ENCODE results near the gene TIMP3.

TIMP3 gene

DNA sequence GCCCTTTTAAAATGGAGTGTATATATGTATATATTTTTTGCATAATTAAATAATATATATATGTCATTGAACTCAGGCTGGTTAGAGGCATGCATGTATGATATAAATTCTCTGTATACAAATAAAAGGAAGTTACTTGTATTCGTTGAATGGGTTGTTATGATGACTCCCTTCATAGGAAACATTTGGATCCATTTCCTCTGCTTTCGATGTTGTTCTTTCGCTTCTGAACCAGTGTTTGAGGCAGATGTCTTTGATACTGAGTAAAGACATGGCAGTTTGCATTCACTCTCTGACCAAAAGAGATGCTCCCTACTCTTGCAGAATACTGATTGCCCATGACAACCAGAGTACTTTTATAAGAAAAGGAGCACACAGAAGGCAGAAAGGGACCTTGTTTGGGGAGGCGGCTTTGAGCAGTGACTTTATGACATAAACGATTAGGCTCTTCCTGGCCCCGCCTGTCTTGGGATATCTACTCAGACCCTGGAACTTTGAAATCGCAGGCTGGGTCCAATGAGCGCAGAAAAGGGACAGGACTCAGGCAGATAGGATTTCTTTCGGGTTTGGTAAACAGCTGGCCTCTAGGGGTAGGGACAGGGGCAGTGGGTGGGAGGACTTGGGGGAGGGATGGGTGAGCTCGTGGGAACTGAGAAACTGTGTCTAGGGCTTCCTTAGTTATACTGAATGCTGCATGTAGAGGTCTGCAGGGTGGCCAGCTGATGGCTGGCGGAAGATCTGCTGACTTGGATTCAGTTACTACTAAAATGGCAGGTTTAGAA lies 23.2 kb downstream of the TIMP3 start:
- Histone ChIP-seq H3K4me1 (ENCODE audit: control insufficient read depth in 5 of 5, insufficient read depth in 5 of 5, low read length in 5 of 5) (peaks cover 25 to 87% (median 79%) of the 10 kb centered on the region in 5 donors), H3K9ac (ENCODE audit: low read length in 5 of 5) (no peak overlapping the region), H3K27me3 (ENCODE audit: control insufficient read depth in 5 of 5, insufficient read depth in 4 of 5, low read length in 5 of 5) (no peaks in the 10 kb centered on the region), H3K27ac (ENCODE audit: low read depth, low read length) (no peak overlapping the region), H3K9me3 (ENCODE audit: control insufficient read depth in 5 of 5, low read length in 5 of 5) (no peaks in the 10 kb centered on the region), H3K36me3 (ENCODE audit: control insufficient read depth in 5 of 5, insufficient read depth in 5 of 5, low read length in 5 of 5) (peaks cover 6 to 62% (median 38%) of the 10 kb centered on the region in 5 donors), H3K4me3 (ENCODE audit: low read depth in 1 of 5, low read length in 5 of 5) (no peak overlapping the region)

GRCh38 chr22:32826537-32826936 lies 25.0 kb downstream of the TIMP3 start:
- peaks cover 24 to 88% (median 81%) of the 10 kb centered on the region in 5 donors for H3K4me1 ChIP-seq (ENCODE audit: control insufficient read depth in 5 of 5, insufficient read depth in 5 of 5, low read length in 5 of 5)
- peak overlapping the region in 1 of 5 donors; percentile 58 for H3K9ac ChIP-seq (ENCODE audit: low read length in 5 of 5)
- H3K4me3 ChIP-seq (ENCODE audit: low read depth in 1 of 5, low read length in 5 of 5), result no peak overlapping the region
- no peaks in the 10 kb centered on the region for H3K9me3 ChIP-seq (ENCODE audit: control insufficient read depth in 5 of 5, low read length in 5 of 5)
- peak overlapping the region; percentile 43 for H3K27ac ChIP-seq (ENCODE audit: low read depth, low read length)
- H3K27me3 ChIP-seq (ENCODE audit: control insufficient read depth in 5 of 5, insufficient read depth in 4 of 5, low read length in 5 of 5), result no peaks in the 10 kb centered on the region
- peaks cover 6 to 63% (median 33%) of the 10 kb centered on the region in 5 donors for H3K36me3 ChIP-seq (ENCODE audit: control insufficient read depth in 5 of 5, insufficient read depth in 5 of 5, low read length in 5 of 5)

DNA sequence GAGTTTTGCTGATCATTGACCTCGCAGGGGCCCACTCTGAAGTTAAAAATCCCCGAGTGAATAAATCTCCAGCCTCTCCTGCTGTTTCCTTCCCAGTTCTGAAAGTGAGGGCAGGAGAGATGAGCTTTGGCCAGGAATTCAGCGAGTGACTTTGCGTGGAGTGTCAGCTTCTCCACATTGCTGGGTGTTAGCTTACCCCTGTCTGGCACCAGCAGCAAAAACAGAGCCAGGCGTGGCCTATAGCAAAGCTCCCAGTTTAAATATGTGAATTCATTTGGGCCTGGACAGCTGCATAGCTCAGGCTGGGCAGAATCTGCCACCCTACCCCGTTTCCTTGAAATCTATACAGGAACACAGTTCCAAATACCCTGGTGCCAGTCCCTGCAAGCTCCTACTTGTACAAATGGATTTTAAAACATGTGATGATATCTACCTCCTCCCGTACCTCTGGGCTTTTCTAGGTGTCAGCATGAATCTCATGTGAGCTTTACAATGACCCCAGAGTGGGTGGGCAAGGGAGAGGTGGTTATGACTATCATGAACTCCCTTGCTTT lies 25.6 kb downstream of the TIMP3 start:
- peak overlapping the region; percentile 43 for H3K27ac ChIP-seq (ENCODE audit: low read depth, low read length)
- H3K9ac ChIP-seq (ENCODE audit: low read length in 5 of 5), result peak overlapping the region in 2 of 5 donors; percentile 20 to 58
- no peak overlapping the region for H3K4me3 ChIP-seq (ENCODE audit: low read depth in 1 of 5, low read length in 5 of 5)
- peaks cover 6 to 59% (median 32%) of the 10 kb centered on the region in 5 donors for H3K36me3 ChIP-seq (ENCODE audit: control insufficient read depth in 5 of 5, insufficient read depth in 5 of 5, low read length in 5 of 5)
- no peaks in the 10 kb centered on the region for H3K27me3 ChIP-seq (ENCODE audit: control insufficient read depth in 5 of 5, insufficient read depth in 4 of 5, low read length in 5 of 5)
- no peaks in the 10 kb centered on the region for H3K9me3 ChIP-seq (ENCODE audit: control insufficient read depth in 5 of 5, low read length in 5 of 5)
- H3K4me1 ChIP-seq (ENCODE audit: control insufficient read depth in 5 of 5, insufficient read depth in 5 of 5, low read length in 5 of 5), result peaks cover 27 to 90% (median 81%) of the 10 kb centered on the region in 5 donors

GRCh38 chr22:32828150-32828549 lies 26.6 kb downstream of the TIMP3 start:
- Histone ChIP-seq H3K4me3 (ENCODE audit: low read depth in 1 of 5, low read length in 5 of 5) (no peak overlapping the region), H3K36me3 (ENCODE audit: control insufficient read depth in 5 of 5, insufficient read depth in 5 of 5, low read length in 5 of 5) (peaks cover 2 to 57% (median 36%) of the 10 kb centered on the region in 5 donors), H3K9ac (ENCODE audit: low read length in 5 of 5) (peak overlapping the region in 1 of 5 donors; percentile 15), H3K27ac (ENCODE audit: low read depth, low read length) (peak overlapping the region; percentile 43), H3K9me3 (ENCODE audit: control insufficient read depth in 5 of 5, low read length in 5 of 5) (no peaks in the 10 kb centered on the region), H3K27me3 (ENCODE audit: control insufficient read depth in 5 of 5, insufficient read depth in 4 of 5, low read length in 5 of 5) (no peaks in the 10 kb centered on the region), H3K4me1 (ENCODE audit: control insufficient read depth in 5 of 5, insufficient read depth in 5 of 5, low read length in 5 of 5) (peaks cover 27 to 88% (median 78%) of the 10 kb centered on the region in 5 donors)

- Histone ChIP-seq H3K4me1 (ENCODE audit: control insufficient read depth in 5 of 5, insufficient read depth in 5 of 5, low read length in 5 of 5) (peaks cover 26 to 88% (median 74%) of the 10 kb centered on the region in 5 donors), H3K9me3 (ENCODE audit: control insufficient read depth in 5 of 5, low read length in 5 of 5) (no peaks in the 10 kb centered on the region), H3K27ac (ENCODE audit: low read depth, low read length) (peak overlapping the region; percentile 43), H3K9ac (ENCODE audit: low read length in 5 of 5) (peak overlapping the region in 3 of 5 donors; percentile 8 to 34 (median 9)), H3K36me3 (ENCODE audit: control insufficient read depth in 5 of 5, insufficient read depth in 5 of 5, low read length in 5 of 5) (peaks cover 3 to 57% (median 38%) of the 10 kb centered on the region in 5 donors), H3K27me3 (ENCODE audit: control insufficient read depth in 5 of 5, insufficient read depth in 4 of 5, low read length in 5 of 5) (no peaks in the 10 kb centered on the region), H3K4me3 (ENCODE audit: low read depth in 1 of 5, low read length in 5 of 5) (peak overlapping the region in 1 of 5 donors; percentile 6)
Measured at GRCh38 chr22:32828561-32828960, 27.1 kb downstream of the TIMP3 start.

DNA sequence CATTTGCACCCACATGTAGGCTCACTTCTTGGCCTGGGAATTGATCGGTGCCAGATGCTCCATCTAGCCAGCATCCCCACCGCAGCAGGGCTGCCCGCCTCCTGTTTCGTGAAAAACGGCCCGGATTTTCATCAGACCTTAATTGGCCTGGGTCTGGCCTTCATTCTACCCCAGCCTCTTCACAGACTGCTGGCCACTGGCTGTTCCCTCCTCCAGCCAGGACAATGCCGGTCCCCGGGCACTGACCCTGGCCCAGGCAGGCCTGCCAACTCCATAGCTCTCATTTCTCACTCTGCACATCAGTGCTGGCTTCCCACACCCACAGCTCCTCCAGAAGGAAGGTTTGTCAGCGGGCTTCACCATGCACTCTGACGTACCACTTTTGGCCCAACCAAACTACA lies 27.9 kb downstream of the TIMP3 start:
- no peaks in the 10 kb centered on the region for H3K27me3 ChIP-seq (ENCODE audit: control insufficient read depth in 5 of 5, insufficient read depth in 4 of 5, low read length in 5 of 5)
- no peaks in the 10 kb centered on the region for H3K9me3 ChIP-seq (ENCODE audit: control insufficient read depth in 5 of 5, low read length in 5 of 5)
- H3K9ac ChIP-seq (ENCODE audit: low read length in 5 of 5), result peak overlapping the region in 2 of 5 donors; percentile 8 to 9
- peaks cover 26 to 85% (median 65%) of the 10 kb centered on the region in 5 donors for H3K4me1 ChIP-seq (ENCODE audit: control insufficient read depth in 5 of 5, insufficient read depth in 5 of 5, low read length in 5 of 5)
- H3K36me3 ChIP-seq (ENCODE audit: control insufficient read depth in 5 of 5, insufficient read depth in 5 of 5, low read length in 5 of 5), result peaks cover 3 to 62% (median 42%) of the 10 kb centered on the region in 5 donors
- no peak overlapping the region for H3K4me3 ChIP-seq (ENCODE audit: low read depth in 1 of 5, low read length in 5 of 5)
- peak overlapping the region; percentile 43 for H3K27ac ChIP-seq (ENCODE audit: low read depth, low read length)

DNA sequence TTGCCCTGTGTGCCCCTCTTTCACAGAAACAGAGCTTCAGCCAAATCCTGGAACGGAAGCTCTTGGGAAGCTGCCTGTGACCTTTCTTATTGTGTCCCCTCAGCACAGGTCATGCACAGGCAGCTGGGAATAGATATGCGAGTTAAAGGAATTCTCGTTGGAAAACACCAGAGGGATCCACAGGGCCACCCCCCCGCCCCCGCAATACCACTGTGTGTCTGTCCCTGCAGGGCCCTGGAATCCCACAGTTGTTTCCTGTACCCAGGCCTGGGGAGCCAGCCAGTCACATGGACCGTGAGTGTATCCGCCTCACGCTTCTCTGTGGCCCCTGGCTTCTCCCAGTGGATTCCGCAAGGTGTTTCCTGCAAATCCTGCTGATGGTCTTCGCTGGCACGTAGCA lies 29.0 kb downstream of the TIMP3 start:
- no peaks in the 10 kb centered on the region for H3K9me3 ChIP-seq (ENCODE audit: control insufficient read depth in 5 of 5, low read length in 5 of 5)
- H3K9ac ChIP-seq (ENCODE audit: low read length in 5 of 5), result no peak overlapping the region
- peak overlapping the region; percentile 43 for H3K27ac ChIP-seq (ENCODE audit: low read depth, low read length)
- H3K27me3 ChIP-seq (ENCODE audit: control insufficient read depth in 5 of 5, insufficient read depth in 4 of 5, low read length in 5 of 5), result no peaks in the 10 kb centered on the region
- H3K36me3 ChIP-seq (ENCODE audit: control insufficient read depth in 5 of 5, insufficient read depth in 5 of 5, low read length in 5 of 5), result peaks cover 9 to 72% (median 52%) of the 10 kb centered on the region in 5 donors
- H3K4me1 ChIP-seq (ENCODE audit: control insufficient read depth in 5 of 5, insufficient read depth in 5 of 5, low read length in 5 of 5), result peaks cover 23 to 85% (median 58%) of the 10 kb centered on the region in 5 donors
- H3K4me3 ChIP-seq (ENCODE audit: low read depth in 1 of 5, low read length in 5 of 5), result no peak overlapping the region

GRCh38 chr22:32830957-32831356 lies 29.5 kb downstream of the TIMP3 start:
- Histone ChIP-seq H3K9me3 (ENCODE audit: control insufficient read depth in 5 of 5, low read length in 5 of 5) (no peaks in the 10 kb centered on the region), H3K9ac (ENCODE audit: low read length in 5 of 5) (peak overlapping the region in 1 of 5 donors; percentile 6), H3K4me1 (ENCODE audit: control insufficient read depth in 5 of 5, insufficient read depth in 5 of 5, low read length in 5 of 5) (peaks cover 23 to 90% (median 58%) of the 10 kb centered on the region in 5 donors), H3K27me3 (ENCODE audit: control insufficient read depth in 5 of 5, insufficient read depth in 4 of 5, low read length in 5 of 5) (no peaks in the 10 kb centered on the region), H3K27ac (ENCODE audit: low read depth, low read length) (peak overlapping the region; percentile 43), H3K36me3 (ENCODE audit: control insufficient read depth in 5 of 5, insufficient read depth in 5 of 5, low read length in 5 of 5) (peaks cover 9 to 77% (median 56%) of the 10 kb centered on the region in 5 donors), H3K4me3 (ENCODE audit: low read depth in 1 of 5, low read length in 5 of 5) (no peak overlapping the region)

GRCh38 chr22:32831584-32831983 lies 30.1 kb downstream of the TIMP3 start:
- H3K9ac ChIP-seq (ENCODE audit: low read length in 5 of 5), result no peak overlapping the region
- H3K27ac ChIP-seq (ENCODE audit: low read depth, low read length), result peak overlapping the region; percentile 43
- no peak overlapping the region for H3K4me3 ChIP-seq (ENCODE audit: low read depth in 1 of 5, low read length in 5 of 5)
- peaks cover 27 to 93% (median 62%) of the 10 kb centered on the region in 5 donors for H3K4me1 ChIP-seq (ENCODE audit: control insufficient read depth in 5 of 5, insufficient read depth in 5 of 5, low read length in 5 of 5)
- H3K9me3 ChIP-seq (ENCODE audit: control insufficient read depth in 5 of 5, low read length in 5 of 5), result no peaks in the 10 kb centered on the region
- H3K36me3 ChIP-seq (ENCODE audit: control insufficient read depth in 5 of 5, insufficient read depth in 5 of 5, low read length in 5 of 5), result peaks cover 9 to 80% (median 57%) of the 10 kb centered on the region in 5 donors
- H3K27me3 ChIP-seq (ENCODE audit: control insufficient read depth in 5 of 5, insufficient read depth in 4 of 5, low read length in 5 of 5), result no peaks in the 10 kb centered on the region

GRCh38 chr22:32832174-32832573 lies 30.7 kb downstream of the TIMP3 start:
- Histone ChIP-seq H3K9me3 (ENCODE audit: control insufficient read depth in 5 of 5, low read length in 5 of 5) (no peaks in the 10 kb centered on the region), H3K9ac (ENCODE audit: low read length in 5 of 5) (no peak overlapping the region), H3K4me1 (ENCODE audit: control insufficient read depth in 5 of 5, insufficient read depth in 5 of 5, low read length in 5 of 5) (peaks cover 30 to 93% (median 62%) of the 10 kb centered on the region in 5 donors), H3K36me3 (ENCODE audit: control insufficient read depth in 5 of 5, insufficient read depth in 5 of 5, low read length in 5 of 5) (peaks cover 9 to 80% (median 54%) of the 10 kb centered on the region in 5 donors), H3K27me3 (ENCODE audit: control insufficient read depth in 5 of 5, insufficient read depth in 4 of 5, low read length in 5 of 5) (no peaks in the 10 kb centered on the region), H3K27ac (ENCODE audit: low read depth, low read length) (peak overlapping the region; percentile 43), H3K4me3 (ENCODE audit: low read depth in 1 of 5, low read length in 5 of 5) (no peak overlapping the region)

Data from subcutaneous abdominal adipose tissue (tissue), 5 donors.